ENCODE data around the gene NONO.

Gene NONO

DNA sequence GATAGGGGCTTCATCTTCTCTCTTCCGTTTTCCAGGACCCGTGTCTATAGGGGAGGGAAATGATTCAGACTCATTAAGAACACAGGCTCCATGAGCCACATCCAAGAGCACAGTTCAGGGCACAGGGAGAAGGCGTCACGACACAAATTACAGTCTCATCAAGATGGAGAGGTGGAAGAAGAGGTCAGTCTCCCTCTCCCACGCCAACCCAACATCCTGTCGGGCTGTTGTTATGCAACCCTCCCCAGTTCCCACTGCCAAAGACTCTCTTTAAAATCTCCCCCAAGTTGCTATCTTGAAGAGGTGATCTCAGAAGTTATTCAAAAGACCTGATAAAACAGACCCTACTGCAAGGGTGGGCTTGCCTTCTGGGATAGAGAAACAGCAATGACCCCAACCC is 42.1 kb upstream of the NONO start:
- TF ChIP-seq POLR2AphosphoS5 (IDR thresholded peaks at IDR 0.05; ENCODE audit: low read depth, low read length) (no peak), REST (IDR thresholded peaks at IDR 0.05; ENCODE audit: insufficient read depth in 1 of 2, low read depth in 2 of 2, low read length in 2 of 2) (no peak), SIN3A (IDR thresholded peaks at IDR 0.05; ENCODE audit: borderline replicate concordance, insufficient read depth, low read length) (no peak)

GRCh38 chrX:71244359-71245128 is 38.9 kb upstream of the NONO start:
- no peak for TF ChIP-seq TAF1 (IDR thresholded peaks at IDR 0.05; ENCODE audit: borderline replicate concordance, insufficient read depth, low read length)
- no peak for TF ChIP-seq FOXP2 (optimal IDR thresholded peaks at IDR 0.05; ENCODE audit: borderline replicate concordance, extremely low read depth, extremely low read length, insufficient read depth)
- no peak for TF ChIP-seq REST (IDR thresholded peaks at IDR 0.05; ENCODE audit: insufficient read depth in 1 of 2, low read depth in 2 of 2, low read length in 2 of 2)
- TF ChIP-seq POLR2AphosphoS5 (IDR thresholded peaks at IDR 0.05; ENCODE audit: low read depth, low read length), result no peak
- no peak for TF ChIP-seq SIN3A (IDR thresholded peaks at IDR 0.05; ENCODE audit: borderline replicate concordance, insufficient read depth, low read length)

DNA sequence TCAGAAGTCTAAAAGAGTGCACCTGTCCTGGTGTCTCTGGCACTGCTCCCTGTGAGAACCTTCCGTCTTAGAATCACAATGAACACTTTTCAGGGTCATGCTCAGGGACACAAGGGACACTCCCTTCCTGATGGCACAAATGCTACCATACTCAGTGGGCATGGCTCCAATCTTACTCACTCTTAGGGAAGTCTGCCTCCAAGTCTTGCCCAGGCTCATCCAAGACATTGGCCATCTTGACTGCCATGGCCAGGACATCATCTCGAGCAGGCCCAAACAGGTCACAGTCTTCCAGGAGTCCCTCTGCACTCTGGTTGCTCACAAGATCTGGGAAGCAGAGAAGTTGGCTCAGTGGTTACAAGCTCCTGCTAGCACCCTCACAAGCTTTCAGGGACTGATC is 38.3 kb upstream of the NONO start:
- TF ChIP-seq POLR2AphosphoS5 (IDR thresholded peaks at IDR 0.05; ENCODE audit: low read depth, low read length), result no peak
- TF ChIP-seq REST (IDR thresholded peaks at IDR 0.05; ENCODE audit: insufficient read depth in 1 of 2, low read depth in 2 of 2, low read length in 2 of 2), result no peak
- no peak for TF ChIP-seq TAF1 (IDR thresholded peaks at IDR 0.05; ENCODE audit: borderline replicate concordance, insufficient read depth, low read length)
- no peak for TF ChIP-seq SIN3A (IDR thresholded peaks at IDR 0.05; ENCODE audit: borderline replicate concordance, insufficient read depth, low read length)
- no peak for TF ChIP-seq FOXP2 (optimal IDR thresholded peaks at IDR 0.05; ENCODE audit: borderline replicate concordance, extremely low read depth, extremely low read length, insufficient read depth)

GRCh38 chrX:71250841-71251240 is 32.6 kb upstream of the NONO start:
- TF ChIP-seq REST (IDR thresholded peaks at IDR 0.05; ENCODE audit: insufficient read depth in 1 of 2, low read depth in 2 of 2, low read length in 2 of 2) (no peak), FOXP2 (optimal IDR thresholded peaks at IDR 0.05; ENCODE audit: borderline replicate concordance, extremely low read depth, extremely low read length, insufficient read depth) (no peak), SIN3A (IDR thresholded peaks at IDR 0.05; ENCODE audit: borderline replicate concordance, insufficient read depth, low read length) (no peak), POLR2AphosphoS5 (IDR thresholded peaks at IDR 0.05; ENCODE audit: low read depth, low read length) (no peak), TAF1 (IDR thresholded peaks at IDR 0.05; ENCODE audit: borderline replicate concordance, insufficient read depth, low read length) (no peak)

Measured in PFSK-1 (cell line).